SK-N-SH (cell line): ENCODE results near the gene APOL2.

Source experiments
- CTCF ChIP-seq: fragments of 200-600 bp; sonication (generic); IDR thresholded peaks from 2 replicates; pipeline ENCODE4 v1.6.1; 2017; ENCODE audit warnings: antibody characterized with exemption, mild to moderate bottlenecking, moderate library complexity
- EP300 ChIP-seq, 2 experiments: IDR thresholded peaks; 2 replicates each; pipeline versions ENCODE4 v1.4.0 to v1.6.1; 2012; ENCODE audit warnings: borderline replicate concordance in 1 of 2, low read depth in 1 of 2, low read length in 1 of 2
- EZH2phosphoT487 ChIP-seq: fragments of 200-600 bp; sonication (generic); IDR thresholded peaks from 2 replicates; pipeline ENCODE4 v1.6.1; 2017; ENCODE audit warnings: low read depth, mixed run types, mild to moderate bottlenecking, antibody characterized with exemption, moderate library complexity, borderline replicate concordance
- FOXJ3 ChIP-seq: sonication (generic); formaldehyde crosslinking; IDR thresholded peaks from 2 replicates; pipeline ENCODE4 v1.5.1; 2020; ENCODE audit warnings: mild to moderate bottlenecking, missing genetic modification reagents
- GABPA ChIP-seq: IDR thresholded peaks from 2 replicates; pipeline ENCODE4 v1.4.0; 2012; ENCODE audit warnings: low read depth, mild to moderate bottlenecking
- NRF1 ChIP-seq: IDR thresholded peaks from 2 replicates; pipeline ENCODE4 v1.6.1; 2012; ENCODE audit warnings: low read depth, mild to moderate bottlenecking, low read length
- PBX3 ChIP-seq: IDR thresholded peaks from 2 replicates; pipeline ENCODE4; 2012
- POLR2AphosphoS5 ChIP-seq: IDR thresholded peaks from 2 replicates; pipeline ENCODE4 v1.6.1; 2012; ENCODE audit warnings: low read depth, low read length
- RAD21 ChIP-seq: IDR thresholded peaks from 2 replicates; pipeline ENCODE4 v1.6.1; 2012; ENCODE audit warnings: mild to moderate bottlenecking, low read length
- USF2 ChIP-seq: fragments of 150-350 bp; IDR thresholded peaks from 2 replicates; pipeline ENCODE4 v1.6.1; 2017; ENCODE audit warnings: antibody characterized with exemption, low read length, low read depth, borderline replicate concordance

- TF ChIP-seq POLR2AphosphoS5 (no peak), FOXJ3 (CRISPR knock-in tag) (no peak), GABPA (no peak), CTCF (no peak), PBX3 (no peak), NRF1 (no peak), EZH2phosphoT487 (no peak), USF2 (no peak), RAD21 (no peak), EP300 (IDR thresholded peaks at IDR 0.05; ENCODE audit: borderline replicate concordance in 1 of 2, low read depth in 1 of 2, low read length in 1 of 2) (no peak)
These were observed 23.3 kb downstream of the APOL2 start for GRCh38 chr22:36215981-36216380.
